Muscle layer of duodenum (tissue), 2 donors: ENCODE measurements around the gene BAIAP2L2.

ENCODE experiments used
- H3K27ac ChIP-seq: one replicate; pipeline ENCODE4 v1.7.0; 2013; ENCODE audit warnings: mild to moderate bottlenecking, low read length
- H3K27me3 ChIP-seq: one replicate; pipeline ENCODE4 v1.7.0; 2013; ENCODE audit warnings: low read depth, mild to moderate bottlenecking, control low read depth, low read length
- H3K36me3 ChIP-seq, 2 donors: one replicate each; pipeline ENCODE4 v1.7.0; 2013; ENCODE audit warnings: low read length in 2 of 2, control low read depth in 1 of 2, mild to moderate bottlenecking in 1 of 2; ENCODE audit not compliant: insufficient read depth in 2 of 2, control insufficient read depth in 1 of 2
- H3K4me1 ChIP-seq, 2 donors: one replicate each; pipeline ENCODE4 v1.7.0; 2013; ENCODE audit warnings: low read length in 2 of 2, mild to moderate bottlenecking in 2 of 2, control low read depth in 1 of 2, moderate library complexity in 1 of 2; ENCODE audit not compliant: insufficient read depth in 2 of 2, control insufficient read depth in 1 of 2
- H3K4me3 ChIP-seq, 2 donors: one replicate each; pipeline ENCODE4 v1.7.0; 2013; ENCODE audit warnings: low read length in 2 of 2, low read depth in 1 of 2, mild to moderate bottlenecking in 1 of 2
- H3K9me3 ChIP-seq, 2 donors: one replicate each; pipeline ENCODE4 v1.7.0; 2013; ENCODE audit warnings: low read length in 2 of 2, control low read depth in 1 of 2, mild to moderate bottlenecking in 1 of 2; ENCODE audit not compliant: control insufficient read depth in 1 of 2
- donor health status: healthy.

The BAIAP2L2 gene

DNA sequence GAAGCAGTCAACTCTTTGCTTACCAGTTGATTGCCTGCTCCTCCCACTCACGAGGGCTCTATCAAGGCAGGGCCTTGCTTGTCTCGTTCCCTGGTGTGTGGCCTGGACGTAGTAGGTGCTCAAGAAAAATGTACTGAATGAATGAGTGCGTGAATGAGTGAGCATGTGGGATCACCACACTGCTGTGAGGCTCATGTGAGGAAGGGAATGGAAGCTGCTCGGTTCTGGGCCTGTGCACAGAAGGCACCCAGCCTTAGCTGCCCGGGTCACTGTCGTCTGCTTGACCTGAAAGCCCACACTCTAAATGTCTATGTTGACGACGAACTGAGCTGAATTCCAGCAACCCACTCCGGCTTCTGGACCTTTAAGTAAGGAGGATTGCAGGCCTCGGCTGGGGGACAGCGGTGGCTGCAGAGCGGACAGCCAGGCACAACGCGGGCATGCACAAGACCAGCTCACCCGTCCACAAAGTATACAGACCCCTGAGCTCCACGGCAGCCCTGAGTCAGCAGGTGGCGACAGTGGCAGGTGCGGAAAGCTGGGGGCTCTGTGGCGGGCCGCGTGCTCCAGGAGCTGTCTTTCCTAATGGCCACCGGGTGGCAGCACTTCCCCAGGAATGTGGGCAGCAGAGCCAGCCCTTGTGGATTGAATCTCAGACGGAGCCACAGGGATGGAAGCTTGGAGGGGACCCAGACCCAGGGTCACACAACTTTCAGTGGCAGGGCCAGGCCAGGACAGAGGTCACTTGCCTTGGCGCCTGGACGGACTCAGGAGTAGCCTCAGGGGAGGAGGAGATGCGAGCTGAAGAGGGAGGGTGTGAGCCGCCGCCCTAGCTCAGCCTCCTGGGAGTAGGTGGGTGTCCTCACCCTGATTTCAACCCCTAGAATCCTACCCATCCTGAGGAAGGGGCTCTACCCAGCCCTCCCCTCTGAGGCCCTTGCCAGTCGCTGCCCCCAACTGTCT, 58.3 kb downstream of the BAIAP2L2 start:
- H3K4me1 ChIP-seq, result peaks cover 3 to 15% of the 10 kb centered on the region in 2 donors
- H3K36me3 ChIP-seq, result no peaks in the 10 kb centered on the region
- no peaks in the 10 kb centered on the region for H3K9me3 ChIP-seq
- H3K4me3 ChIP-seq, result no peak overlapping the region
- no peaks in the 10 kb centered on the region for H3K27me3 ChIP-seq
- H3K27ac ChIP-seq, result no peak overlapping the region

DNA sequence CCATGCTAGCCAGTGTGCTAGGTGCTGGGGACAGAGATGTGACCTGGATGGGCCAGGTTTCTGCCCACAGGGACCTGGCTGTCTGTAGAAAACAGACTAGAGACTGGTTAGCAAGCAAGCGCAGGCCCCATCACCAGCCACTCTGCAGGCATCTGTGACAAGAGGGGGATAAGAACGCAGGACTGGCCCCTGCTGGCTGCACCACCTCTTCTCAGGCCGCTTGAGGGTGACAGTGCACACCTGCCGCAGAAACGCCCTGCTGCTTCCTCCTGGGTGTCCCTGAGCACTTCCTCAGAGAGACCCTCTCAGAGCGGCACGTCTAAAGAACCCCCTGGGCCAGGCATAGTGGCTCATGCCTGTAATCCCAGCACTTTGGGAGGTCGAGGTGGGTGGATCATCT, 59.2 kb downstream of the BAIAP2L2 start:
- H3K27ac ChIP-seq, result no peak overlapping the region
- H3K4me1 ChIP-seq, result peaks cover 0 to 10% of the 10 kb centered on the region in 2 donors
- no peaks in the 10 kb centered on the region for H3K36me3 ChIP-seq
- H3K27me3 ChIP-seq, result no peaks in the 10 kb centered on the region
- H3K4me3 ChIP-seq, result no peak overlapping the region
- no peaks in the 10 kb centered on the region for H3K9me3 ChIP-seq

DNA sequence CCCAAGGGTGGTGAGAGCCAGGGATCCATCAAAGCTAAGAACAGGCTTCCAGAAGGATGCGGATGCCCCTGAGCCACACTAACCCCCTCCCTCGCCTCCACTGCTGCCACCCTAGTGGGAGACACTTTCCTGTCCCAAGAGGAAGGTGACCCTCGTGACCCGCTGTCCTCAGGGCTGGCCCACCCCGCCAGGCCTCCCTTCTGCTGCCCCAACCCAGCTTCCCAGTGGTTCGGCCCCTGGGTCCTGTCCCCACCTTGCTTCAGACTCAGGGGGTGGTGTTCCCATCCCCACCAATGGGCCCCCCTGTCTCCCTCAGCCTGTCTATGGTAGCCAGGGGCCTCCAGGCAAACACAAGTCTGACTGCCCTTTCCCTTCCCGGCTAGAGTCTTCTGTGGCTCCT, 59.8 kb downstream of the BAIAP2L2 start:
- H3K9me3 ChIP-seq, result no peaks in the 10 kb centered on the region
- no peaks in the 10 kb centered on the region for H3K27me3 ChIP-seq
- peaks cover 0 to 10% of the 10 kb centered on the region in 2 donors for H3K4me1 ChIP-seq
- no peak overlapping the region for H3K4me3 ChIP-seq
- no peak overlapping the region for H3K27ac ChIP-seq
- H3K36me3 ChIP-seq, result no peaks in the 10 kb centered on the region

DNA sequence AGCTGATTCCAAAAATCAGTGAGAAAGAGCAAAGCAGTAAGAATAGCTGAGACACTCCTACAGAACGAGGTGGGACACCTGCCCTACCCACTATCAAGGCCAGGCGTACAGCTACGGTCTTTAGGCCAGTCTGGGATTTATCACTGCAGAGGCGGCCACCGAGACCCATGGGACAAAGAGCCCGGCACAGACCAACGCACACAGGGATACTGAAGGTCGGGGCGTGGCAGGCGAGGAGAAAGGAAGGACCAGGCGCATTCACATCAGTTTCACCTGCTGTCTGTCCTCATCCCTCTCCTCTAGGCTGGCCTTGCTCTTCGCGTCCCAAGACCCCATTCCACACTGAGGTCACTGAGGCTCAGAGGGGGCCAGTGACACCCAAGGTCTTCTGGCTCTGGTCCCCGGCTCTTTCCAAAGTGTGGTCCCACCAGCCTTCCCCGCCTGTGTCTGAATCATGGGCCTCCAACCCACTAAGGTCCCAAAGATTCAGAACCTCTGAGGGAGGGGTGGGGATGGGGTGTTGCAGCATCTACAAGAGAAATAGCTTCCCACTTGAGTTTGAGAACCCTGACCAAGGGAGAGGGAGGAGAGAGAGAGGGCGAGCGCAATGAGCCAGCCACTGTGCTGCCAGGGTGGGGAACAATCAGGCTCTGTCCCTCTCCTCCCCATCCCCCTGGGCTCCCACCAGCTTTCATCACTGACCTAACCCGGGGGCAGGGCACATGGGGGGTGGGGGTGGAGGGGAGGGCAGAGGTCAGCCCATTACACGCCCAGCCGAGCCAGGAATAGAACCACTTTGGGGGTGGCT, 60.5 kb downstream of the BAIAP2L2 start:
- Histone ChIP-seq H3K9me3 (no peaks in the 10 kb centered on the region), H3K27ac (no peak overlapping the region), H3K27me3 (no peaks in the 10 kb centered on the region), H3K4me3 (no peak overlapping the region), H3K36me3 (no peaks in the 10 kb centered on the region), H3K4me1 (peaks cover 0 to 10% of the 10 kb centered on the region in 2 donors)

DNA sequence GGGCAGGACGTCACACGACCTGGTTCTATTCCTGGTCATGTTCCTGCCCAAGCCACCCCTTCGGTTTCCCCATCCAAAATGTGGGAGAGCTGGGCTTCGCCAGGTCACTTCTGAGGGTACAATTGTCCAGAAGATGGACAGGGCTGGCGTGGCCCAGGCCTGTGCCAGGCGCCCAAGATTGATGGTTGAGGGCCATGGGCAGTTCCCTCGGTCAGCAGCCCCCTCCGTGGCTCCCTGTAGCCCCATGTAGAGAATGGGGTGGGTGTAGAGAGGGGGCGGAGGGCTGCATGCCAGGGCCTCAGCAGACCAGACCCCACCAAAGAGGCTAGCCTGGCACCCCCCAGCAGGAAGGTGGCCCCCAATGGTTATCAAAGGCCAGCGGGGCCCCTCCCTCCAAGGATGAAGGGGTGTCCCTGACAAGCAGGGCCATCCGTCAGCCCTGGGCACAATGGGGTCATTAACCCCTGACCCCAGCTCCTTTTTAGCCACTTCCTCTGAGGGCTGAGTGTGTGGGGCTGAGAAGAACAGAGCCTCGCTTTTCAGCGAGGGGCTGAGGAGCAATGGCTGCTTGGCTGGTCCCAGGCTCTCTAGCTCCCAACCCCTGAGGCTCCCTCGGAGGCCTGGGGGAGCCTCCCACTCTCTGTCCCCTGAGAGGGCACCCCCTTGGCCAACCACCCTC, 64.3 kb downstream of the BAIAP2L2 start:
- H3K9me3 ChIP-seq, result no peaks in the 10 kb centered on the region
- no peaks in the 10 kb centered on the region for H3K36me3 ChIP-seq
- no peak overlapping the region for H3K27ac ChIP-seq
- no peak overlapping the region for H3K4me3 ChIP-seq
- peaks cover 0 to 13% of the 10 kb centered on the region in 2 donors for H3K4me1 ChIP-seq
- no peaks in the 10 kb centered on the region for H3K27me3 ChIP-seq

DNA sequence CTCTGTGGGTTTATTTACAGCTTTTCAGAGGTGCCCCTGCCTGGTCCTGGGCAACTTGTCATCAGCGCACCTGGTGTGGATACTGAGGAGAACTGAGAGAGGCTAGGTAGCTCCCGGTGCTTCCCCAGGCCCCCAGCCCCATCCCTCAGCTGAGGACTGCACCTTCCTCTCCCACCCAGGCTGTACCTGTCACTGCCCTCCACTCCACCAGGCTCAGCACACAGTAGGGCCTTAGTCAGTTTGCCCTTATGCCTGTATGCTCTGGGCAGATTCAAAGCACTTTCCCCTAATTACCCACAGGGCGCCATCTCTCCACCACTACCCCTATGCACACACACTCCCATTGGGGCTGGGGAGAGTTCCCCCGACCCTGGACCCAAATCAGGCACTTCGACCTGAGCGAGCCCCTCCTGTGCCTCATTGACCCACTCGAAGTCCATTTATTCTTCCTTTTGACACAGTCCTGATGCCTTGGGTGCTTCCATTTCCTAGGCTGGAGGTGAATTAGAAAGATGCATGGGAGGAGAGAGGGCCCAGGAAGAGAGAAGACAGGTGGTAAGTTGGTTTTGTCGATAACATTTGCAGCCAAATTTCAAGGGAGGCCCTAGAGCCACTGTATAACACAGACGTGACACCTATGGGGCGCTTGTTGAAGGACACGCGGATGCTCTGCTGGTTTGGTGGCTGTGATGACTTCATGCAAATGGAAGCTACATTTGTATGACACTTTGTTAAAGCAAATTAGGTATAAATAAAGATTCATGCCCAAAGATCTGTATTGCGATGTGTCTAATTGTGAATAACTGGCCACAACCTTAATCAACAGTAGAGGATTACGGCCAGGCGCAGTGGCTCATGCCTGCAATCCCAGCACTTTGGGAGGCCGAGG, 67.1 kb downstream of the BAIAP2L2 start:
- no peak overlapping the region for H3K27ac ChIP-seq

DNA sequence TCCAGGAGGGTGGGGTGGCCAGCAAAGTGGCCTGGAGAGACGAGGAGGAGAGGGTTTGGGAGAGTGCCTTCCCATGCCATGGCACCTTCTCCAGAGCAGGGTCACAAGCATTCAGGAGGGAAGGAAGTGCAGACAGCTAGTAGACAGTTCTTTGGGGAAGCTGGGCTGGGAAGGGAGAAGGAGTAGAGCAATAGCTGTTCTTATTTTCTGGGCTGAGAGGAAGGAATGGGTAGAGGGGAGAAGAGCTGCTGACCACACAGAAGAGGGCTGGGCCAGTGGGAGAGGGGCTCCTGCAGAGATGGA, 68.0 kb downstream of the BAIAP2L2 start:
- Histone ChIP-seq H3K9me3 (no peaks in the 10 kb centered on the region), H3K27ac (no peak overlapping the region), H3K27me3 (no peaks in the 10 kb centered on the region), H3K4me1 (peaks cover 0 to 13% of the 10 kb centered on the region in 2 donors), H3K36me3 (no peaks in the 10 kb centered on the region), H3K4me3 (no peak overlapping the region)

More for the DNA sequence above, 67.1 kb downstream of the BAIAP2L2 start:
- Histone ChIP-seq H3K27me3 (no peaks in the 10 kb centered on the region), H3K4me1 (peaks cover 0 to 13% of the 10 kb centered on the region in 2 donors), H3K36me3 (no peaks in the 10 kb centered on the region), H3K4me3 (no peak overlapping the region), H3K9me3 (no peaks in the 10 kb centered on the region)

DNA sequence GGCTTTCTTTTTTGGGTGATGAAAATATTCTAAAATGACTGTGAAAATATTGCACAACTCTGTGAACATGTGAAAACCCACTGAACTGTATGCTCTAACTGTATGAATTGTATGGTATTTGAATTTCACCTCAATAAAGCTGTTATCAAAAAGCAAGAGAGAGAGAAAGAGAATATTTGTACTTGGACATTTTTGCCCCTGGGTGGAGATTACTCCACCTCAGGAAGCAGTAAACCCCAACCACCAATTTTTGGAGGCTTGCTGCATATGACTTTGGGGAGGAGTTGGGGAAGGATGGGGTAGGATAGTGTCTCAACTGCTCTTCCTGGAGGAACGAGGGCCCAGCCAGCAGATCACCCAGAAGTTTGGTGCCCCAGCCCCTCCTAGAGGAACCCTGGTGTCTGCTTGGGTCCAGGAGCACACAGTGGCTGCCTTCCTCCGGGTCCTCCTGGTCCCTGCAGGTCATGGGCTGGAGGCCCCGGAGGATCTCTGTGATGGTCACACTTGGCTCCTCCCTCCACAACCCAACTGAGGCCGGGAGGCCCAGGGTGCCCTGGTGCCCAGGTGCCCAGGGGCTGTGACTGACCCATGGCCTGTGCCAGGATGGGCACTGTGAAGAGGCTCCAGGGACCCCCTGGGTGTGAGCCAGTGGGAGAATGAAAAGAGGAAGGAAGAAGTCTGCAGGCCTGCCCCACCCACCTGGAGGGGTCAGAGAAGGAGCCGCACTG, 68.6 kb downstream of the BAIAP2L2 start:
- Histone ChIP-seq H3K27me3 (no peaks in the 10 kb centered on the region), H3K9me3 (no peaks in the 10 kb centered on the region), H3K36me3 (no peaks in the 10 kb centered on the region), H3K4me3 (no peak overlapping the region), H3K4me1 (peaks cover 0 to 13% of the 10 kb centered on the region in 2 donors), H3K27ac (no peak overlapping the region)

DNA sequence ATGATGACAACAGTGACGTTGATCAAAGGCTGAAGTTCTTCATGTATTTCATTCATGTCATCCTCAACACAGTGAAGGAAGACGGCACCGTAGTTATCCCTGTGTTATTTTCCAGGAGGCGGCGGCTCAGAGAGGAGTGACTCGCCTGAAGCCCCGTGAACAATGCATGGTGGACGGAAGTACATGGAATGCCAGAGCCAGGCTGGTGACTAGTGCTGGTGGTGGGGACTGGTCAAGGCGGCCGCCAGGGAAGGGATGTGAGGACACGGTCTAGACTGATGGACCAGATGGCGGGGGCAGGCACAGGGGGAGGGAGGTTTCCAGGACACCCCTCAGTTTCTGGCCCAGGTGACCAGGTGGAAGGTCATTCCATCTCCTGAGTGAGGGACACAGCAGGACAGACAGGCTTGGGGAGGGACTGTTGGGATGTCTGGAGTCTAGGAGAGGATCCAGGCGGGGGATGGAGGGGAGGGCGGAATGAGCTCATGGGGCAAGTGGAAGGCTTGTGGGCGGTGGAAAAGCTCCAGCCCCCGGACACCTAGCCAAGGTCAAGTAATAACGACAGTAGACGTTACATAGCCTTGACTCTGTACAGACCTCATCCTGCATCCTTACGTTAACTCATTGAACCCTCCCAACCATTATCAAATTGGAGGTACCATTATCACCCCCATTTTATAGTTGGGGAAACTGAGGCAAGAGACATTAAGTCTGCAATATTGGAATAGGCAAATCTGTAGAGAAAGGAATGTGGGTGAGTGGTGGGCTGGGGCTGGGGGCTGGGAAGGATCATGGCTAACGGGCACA, 69.3 kb downstream of the BAIAP2L2 start:
- H3K4me1 ChIP-seq, result peaks cover 0 to 13% of the 10 kb centered on the region in 2 donors
- no peaks in the 10 kb centered on the region for H3K27me3 ChIP-seq
- no peak overlapping the region for H3K27ac ChIP-seq
- no peaks in the 10 kb centered on the region for H3K9me3 ChIP-seq
- H3K4me3 ChIP-seq, result no peak overlapping the region
- no peaks in the 10 kb centered on the region for H3K36me3 ChIP-seq
